Neural progenitor cell (in vitro differentiated cells): ENCODE data around the gene TRHDE. TPM values are rescaled to one million over a fixed set of nuclear protein-coding genes. Genes with fewer than 3 reads are reported as not detected.

Experiments used
- DNase-seq: peaks from one replicate; pipeline ENCODE4 v3.0.0-alpha.2; 2016; ENCODE audit warnings: low spot score
- H2AFZ ChIP-seq: fragments of 200-600 bp; sonication (generic); replicated peaks from 2 replicates; pipeline ENCODE4 v1.6.1; 2016; ENCODE audit warnings: antibody characterized with exemption
- H3F3A ChIP-seq: fragments of 200-600 bp; sonication (generic); 2 replicates; pipeline ENCODE4 v1.6.1; 2016; ENCODE audit warnings: antibody characterized with exemption, low read depth
- H3K27ac ChIP-seq: fragments of 200-600 bp; sonication (generic); 2 replicates; pipeline ENCODE4 v1.5.1; 2016; ENCODE audit warnings: mild to moderate bottlenecking
- H3K27me3 ChIP-seq: fragments of 200-600 bp; sonication (generic); 2 replicates; pipeline ENCODE4 v1.6.1; 2016; ENCODE audit warnings: mild to moderate bottlenecking, moderate library complexity
- H3K36me3 ChIP-seq: fragments of 200-600 bp; sonication (generic); 2 replicates; pipeline ENCODE4 v1.5.1; 2016
- H3K4me1 ChIP-seq: fragments of 200-600 bp; sonication (generic); 2 replicates; pipeline ENCODE4 v1.6.1; 2016; ENCODE audit warnings: mixed run types
- H3K4me2 ChIP-seq: fragments of 200-600 bp; sonication (generic); 2 replicates; pipeline ENCODE4 v1.6.1; 2016
- H3K4me3 ChIP-seq: fragments of 200-600 bp; sonication (generic); 2 replicates; pipeline ENCODE4 v1.5.1; 2016
- H3K79me2 ChIP-seq: fragments of 200-600 bp; sonication (generic); 2 replicates; pipeline ENCODE4 v1.6.1; 2016; ENCODE audit warnings: low read depth
- H3K9ac ChIP-seq: fragments of 200-600 bp; sonication (generic); 2 replicates; pipeline ENCODE4 v1.6.1; 2016
- H3K9me3 ChIP-seq: fragments of 200-600 bp; sonication (generic); 2 replicates; pipeline ENCODE4 v1.5.1; 2016; ENCODE audit warnings: low read depth
- H4K20me1 ChIP-seq: fragments of 200-600 bp; sonication (generic); 2 replicates; pipeline ENCODE4 v1.6.1; 2016; ENCODE audit warnings: low read depth
- H3K27ac Mint-ChIP-seq: 3 replicates; pipeline ENCODE4 v1.8.0; 2021; ENCODE audit warnings: mixed read lengths
- H3K27me3 Mint-ChIP-seq: 2 replicates; pipeline ENCODE4 v1.8.0; 2022; ENCODE audit warnings: low read depth, mild to moderate bottlenecking, inconsistent platforms, moderate library complexity, mixed read lengths; ENCODE audit not compliant: insufficient read depth
- H3K36me3 Mint-ChIP-seq: 3 replicates; pipeline ENCODE4 v1.8.0; 2021; ENCODE audit warnings: mixed read lengths
- H3K4me1 Mint-ChIP-seq: 3 replicates; pipeline ENCODE4 v1.8.0; 2021; ENCODE audit warnings: mixed read lengths
- H3K4me3 Mint-ChIP-seq: 3 replicates; pipeline ENCODE4 v1.8.0; 2021; ENCODE audit warnings: mild to moderate bottlenecking, moderate library complexity, mixed read lengths
- H3K9me3 Mint-ChIP-seq: 3 replicates; pipeline ENCODE4 v1.8.0; 2020; ENCODE audit warnings: mixed read lengths
- CTCF ChIP-seq: fragments of 200-600 bp; sonication (generic); IDR thresholded peaks from 2 replicates; pipeline ENCODE4 v1.5.1; 2017; ENCODE audit warnings: antibody characterized with exemption, mild to moderate bottlenecking
- EZH2 ChIP-seq: fragments of 200-600 bp; sonication (generic); IDR thresholded peaks from 2 replicates; pipeline ENCODE4 v1.6.1; 2017; ENCODE audit warnings: antibody characterized with exemption, mild to moderate bottlenecking, moderate library complexity
- EZH2phosphoT487 ChIP-seq: fragments of 200-600 bp; sonication (generic); IDR thresholded peaks from 2 replicates; pipeline ENCODE4 v1.6.1; 2017; ENCODE audit warnings: antibody characterized with exemption
- total RNA-seq: library from RNA; depleted of rRNA; stranded (reverse); fragments of >200 nt; gene quantifications from 2 replicates; pipeline ENCODE4 v1.2.3, GENCODE V29; 2015; ENCODE audit warnings: low replicate concordance

The TRHDE gene
- total RNA-seq, 1 donor from 2014 or later: 4.5 TPM

GRCh38 chr12:72288911-72289310 is 16.7 kb downstream of the TRHDE start:
- Histone ChIP-seq H3K4me3 (no peak overlapping the region), H3K36me3 (no peaks in the 10 kb centered on the region), H3K27me3 (no peaks in the 10 kb centered on the region), H3K4me1 (no peaks in the 10 kb centered on the region), H3K9ac (no peak overlapping the region), H2AFZ (no peak overlapping the region), H3K9me3 (no peaks in the 10 kb centered on the region), H3K27ac (no peak overlapping the region), H3F3A (no peaks in the 10 kb centered on the region), H3K79me2 (no peaks in the 10 kb centered on the region), H3K4me2 (no peak overlapping the region), H4K20me1 (no peaks in the 10 kb centered on the region)
- TF ChIP-seq EZH2 (no peak), CTCF (no peak)
- Mint-ChIP-seq H3K27ac (no peak overlapping the region), H3K4me1 (no peaks in the 10 kb centered on the region), H3K4me3 (no peak overlapping the region), H3K9me3 (no peaks in the 10 kb centered on the region), H3K27me3 (no peaks in the 10 kb centered on the region), H3K36me3 (peaks cover 5% of the 10 kb centered on the region)
- DNase-seq: no peak

GRCh38 chr12:72289633-72290032 is 17.5 kb downstream of the TRHDE start:
- Histone ChIP-seq H3K79me2 (no peaks in the 10 kb centered on the region), H3K4me1 (no peaks in the 10 kb centered on the region), H3K9me3 (no peaks in the 10 kb centered on the region), H4K20me1 (no peaks in the 10 kb centered on the region), H3F3A (no peaks in the 10 kb centered on the region), H3K4me2 (no peak overlapping the region), H2AFZ (no peak overlapping the region), H3K9ac (no peak overlapping the region), H3K36me3 (no peaks in the 10 kb centered on the region), H3K27ac (no peak overlapping the region), H3K27me3 (no peaks in the 10 kb centered on the region), H3K4me3 (no peak overlapping the region)
- Mint-ChIP-seq H3K36me3 (peaks cover 5% of the 10 kb centered on the region), H3K27me3 (no peaks in the 10 kb centered on the region), H3K4me3 (no peak overlapping the region), H3K27ac (no peak overlapping the region), H3K9me3 (no peaks in the 10 kb centered on the region), H3K4me1 (no peaks in the 10 kb centered on the region)
- DNase-seq: no peak
- no peak for TF ChIP-seq EZH2phosphoT487
- TF ChIP-seq CTCF: no peak
- no peak for TF ChIP-seq EZH2

GRCh38 chr12:72291175-72291574 is 19.0 kb downstream of the TRHDE start:
- Histone ChIP-seq H3K79me2 (no peaks in the 10 kb centered on the region), H3K36me3 (no peaks in the 10 kb centered on the region), H4K20me1 (no peaks in the 10 kb centered on the region), H3K27ac (no peak overlapping the region), H3K9me3 (no peaks in the 10 kb centered on the region), H3K9ac (no peak overlapping the region), H3K4me2 (no peak overlapping the region), H3K27me3 (no peaks in the 10 kb centered on the region), H3K4me3 (no peak overlapping the region), H2AFZ (no peak overlapping the region), H3F3A (no peaks in the 10 kb centered on the region), H3K4me1 (no peaks in the 10 kb centered on the region)
- no peak for DNase-seq
- peaks cover 3% of the 10 kb centered on the region for H3K36me3 Mint-ChIP-seq
- no peak overlapping the region for H3K4me3 Mint-ChIP-seq
- H3K27ac Mint-ChIP-seq: no peak overlapping the region
- H3K4me1 Mint-ChIP-seq: no peaks in the 10 kb centered on the region
- H3K27me3 Mint-ChIP-seq: no peaks in the 10 kb centered on the region
- H3K9me3 Mint-ChIP-seq: no peaks in the 10 kb centered on the region
- no peak for TF ChIP-seq EZH2
- no peak for TF ChIP-seq EZH2phosphoT487
- no peak for TF ChIP-seq CTCF

- H3K9me3 ChIP-seq: no peaks in the 10 kb centered on the region
- TF ChIP-seq EZH2 (no peak), CTCF (no peak), EZH2phosphoT487 (no peak)
- Mint-ChIP-seq H3K9me3 (no peaks in the 10 kb centered on the region), H3K27ac (no peak overlapping the region), H3K36me3 (no peaks in the 10 kb centered on the region), H3K4me3 (no peak overlapping the region), H3K27me3 (no peaks in the 10 kb centered on the region), H3K4me1 (no peaks in the 10 kb centered on the region)
- no peaks in the 10 kb centered on the region for H3K79me2 ChIP-seq
- no peak overlapping the region for H3K4me2 ChIP-seq
- no peak overlapping the region for H3K4me3 ChIP-seq
- H3K27me3 ChIP-seq: no peaks in the 10 kb centered on the region
- no peaks in the 10 kb centered on the region for H4K20me1 ChIP-seq
- DNase-seq: no peak
- no peak overlapping the region for H3K9ac ChIP-seq
- no peaks in the 10 kb centered on the region for H3K36me3 ChIP-seq
- H3K27ac ChIP-seq: no peak overlapping the region
- no peaks in the 10 kb centered on the region for H3F3A ChIP-seq
- no peak overlapping the region for H2AFZ ChIP-seq
- H3K4me1 ChIP-seq: no peaks in the 10 kb centered on the region
Measured at GRCh38 chr12:72293701-72294100, 21.5 kb downstream of the TRHDE start.
